Ishikawa (cell line): Measurements from ENCODE around the gene DUS2.

Source experiments
- CEBPB ChIP-seq: IDR thresholded peaks from 2 replicates; pipeline ENCODE4 v1.6.1; 2012
- CREB1 ChIP-seq: IDR thresholded peaks from 2 replicates; pipeline ENCODE4 v1.6.1; 2012; ENCODE audit warnings: low read depth
- EGR1 ChIP-seq: IDR thresholded peaks from 2 replicates; pipeline ENCODE4 v1.6.1; 2012
- EP300 ChIP-seq: IDR thresholded peaks from 2 replicates; pipeline ENCODE4 v1.6.1; 2012; ENCODE audit warnings: borderline replicate concordance
- FOXM1 ChIP-seq: IDR thresholded peaks from 2 replicates; pipeline ENCODE4 v1.6.1; 2012; ENCODE audit warnings: low read depth, borderline replicate concordance
- MAX ChIP-seq: IDR thresholded peaks from 2 replicates; pipeline ENCODE4 v1.6.1; 2012
- RAD21 ChIP-seq: IDR thresholded peaks from 2 replicates; pipeline ENCODE4 v1.6.1; 2012; ENCODE audit warnings: low read depth
- REST ChIP-seq: IDR thresholded peaks from 2 replicates; pipeline ENCODE4 v1.6.1; 2012; ENCODE audit warnings: low read depth, mild to moderate bottlenecking
- TAF1 ChIP-seq: IDR thresholded peaks from 2 replicates; pipeline ENCODE4 v1.6.1; 2012; ENCODE audit warnings: low read depth, mild to moderate bottlenecking
- TCF12 ChIP-seq: IDR thresholded peaks from 2 replicates; pipeline ENCODE4 v1.6.1; 2012; ENCODE audit warnings: low read depth
- USF1 ChIP-seq: IDR thresholded peaks from 2 replicates; pipeline ENCODE4 v1.6.1; 2012
- YY1 ChIP-seq: IDR thresholded peaks from 2 replicates; pipeline ENCODE4 v1.6.1; 2012; ENCODE audit warnings: low read depth

- TF ChIP-seq CEBPB: no peak
- no peak for TF ChIP-seq RAD21
- TF ChIP-seq MAX: no peak
- no peak for TF ChIP-seq TAF1
- no peak for TF ChIP-seq REST
- no peak for TF ChIP-seq YY1
- TF ChIP-seq EP300: no peak
- no peak for TF ChIP-seq CREB1
- no peak for TF ChIP-seq TCF12
- TF ChIP-seq USF1: no peak
- no peak for TF ChIP-seq EGR1
- TF ChIP-seq FOXM1: no peak
Measured at GRCh38 chr16:68086860-68087268, 63.8 kb downstream of the DUS2 start.
